Mammary microvascular endothelial cell (primary cell): ENCODE measurements around the gene RNF112. TPM values are rescaled to one million over a fixed set of nuclear protein-coding genes. Genes with fewer than 3 reads are reported as not detected.

Experiments
- total RNA-seq: library from RNA; depleted of rRNA; stranded (reverse); fragments of >200 nt; gene quantifications from 2 replicates; pipeline ENCODE4 v1.2.3, GENCODE V29; 2015

Gene RNF112, protein sequence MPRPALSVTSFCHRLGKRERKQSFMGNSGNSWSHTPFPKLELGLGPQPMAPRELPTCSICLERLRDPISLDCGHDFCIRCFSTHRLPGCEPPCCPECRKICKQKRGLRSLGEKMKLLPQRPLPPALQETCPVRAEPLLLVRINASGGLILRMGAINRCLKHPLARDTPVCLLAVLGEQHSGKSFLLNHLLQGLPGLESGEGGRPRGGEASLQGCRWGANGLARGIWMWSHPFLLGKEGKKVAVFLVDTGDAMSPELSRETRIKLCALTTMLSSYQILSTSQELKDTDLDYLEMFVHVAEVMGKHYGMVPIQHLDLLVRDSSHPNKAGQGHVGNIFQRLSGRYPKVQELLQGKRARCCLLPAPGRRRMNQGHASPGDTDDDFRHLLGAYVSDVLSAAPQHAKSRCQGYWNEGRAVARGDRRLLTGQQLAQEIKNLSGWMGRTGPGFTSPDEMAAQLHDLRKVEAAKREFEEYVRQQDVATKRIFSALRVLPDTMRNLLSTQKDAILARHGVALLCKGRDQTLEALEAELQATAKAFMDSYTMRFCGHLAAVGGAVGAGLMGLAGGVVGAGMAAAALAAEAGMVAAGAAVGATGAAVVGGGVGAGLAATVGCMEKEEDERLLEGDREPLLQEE
- total RNA-seq = 0.10 TPM in 1 of 2 replicates, not detected in the other

DNA sequence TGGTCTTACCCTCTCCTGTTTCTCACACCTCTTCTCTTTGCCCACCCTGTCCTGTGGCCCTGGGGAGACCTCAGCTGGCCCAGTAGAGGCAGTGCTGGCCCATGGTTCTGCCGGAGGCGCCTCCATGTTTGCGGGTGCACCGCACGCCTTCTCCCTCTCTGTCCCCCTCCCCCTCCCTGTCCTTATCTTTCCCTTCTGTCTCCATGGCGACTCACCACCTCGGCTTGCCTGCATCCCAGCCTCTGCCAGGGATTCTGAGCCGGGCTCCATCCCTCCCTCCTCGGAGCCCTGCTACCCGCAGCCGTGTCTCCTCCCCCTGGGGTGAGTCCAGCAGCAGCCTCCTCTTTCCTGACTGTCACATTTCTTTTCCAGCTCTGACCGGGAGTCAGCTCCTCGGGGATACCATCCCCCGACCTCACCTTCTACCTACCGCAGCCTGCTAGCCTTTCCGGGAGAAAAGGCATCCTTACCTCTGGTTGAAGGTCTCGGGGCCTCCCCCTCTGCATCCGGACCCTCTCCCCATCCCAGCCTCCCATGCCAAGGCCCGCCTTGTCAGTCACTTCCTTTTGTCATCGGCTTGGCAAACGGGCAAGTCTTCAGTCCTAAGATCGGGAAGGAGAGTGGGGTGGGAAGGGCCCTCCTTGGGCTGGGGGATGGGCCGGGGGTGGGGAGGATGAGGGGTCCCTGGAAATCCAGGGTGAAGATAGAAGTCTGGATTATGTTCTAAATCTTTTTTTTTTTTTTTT lies at the start of gene RNF112:
Gene RNF112 (plus strand): TSS at position 358 of the 746 bp plus-strand sequence. CDS start 177 bp downstream, at position 535.

DNA sequence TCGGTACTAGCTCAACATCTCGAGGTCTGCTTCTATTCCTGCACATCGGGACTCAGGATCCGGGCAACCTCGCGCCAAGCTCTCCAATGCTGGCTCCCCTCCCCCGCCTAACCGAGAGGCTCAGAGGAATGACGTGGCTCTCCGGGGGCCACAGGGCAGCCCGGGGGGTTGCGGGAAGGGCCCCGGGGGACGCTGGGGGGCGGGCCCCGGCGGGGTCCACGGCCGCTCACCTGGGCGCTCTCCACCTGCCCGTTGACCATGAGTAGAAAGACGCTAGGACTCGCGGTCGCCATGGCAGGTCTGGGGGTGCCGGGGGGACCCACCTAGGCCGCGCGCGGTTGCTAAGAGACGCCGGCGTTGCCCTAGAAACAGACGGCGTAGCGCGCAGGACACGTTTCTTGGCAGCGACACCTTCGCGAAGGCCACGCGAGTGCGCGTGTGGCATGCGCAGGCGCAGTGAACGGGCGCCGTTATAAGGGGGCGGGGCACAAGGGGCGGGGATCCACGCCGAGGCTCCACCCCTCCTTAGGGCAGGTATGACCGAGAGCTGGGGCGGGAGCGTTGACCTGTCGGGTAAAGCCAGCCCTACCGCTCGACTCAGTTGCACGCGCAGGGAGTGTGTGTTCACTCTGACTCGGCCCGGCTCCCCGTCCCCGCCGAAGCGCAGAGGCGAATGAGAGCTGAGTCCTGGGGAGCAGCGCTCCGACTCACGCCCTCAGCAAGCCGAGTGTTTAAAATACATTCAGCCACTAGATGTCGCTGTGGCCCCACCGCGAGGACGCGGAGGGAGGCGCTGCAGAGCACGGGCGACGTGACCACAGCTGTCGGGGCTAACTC lies 48.5 kb upstream of the RNF112 start, which contains the start of gene B9D1:
Gene B9D1 (minus strand): TSS at position 447 of the 837 bp plus-strand sequence. CDS start 154 bp downstream, at position 293.

DNA sequence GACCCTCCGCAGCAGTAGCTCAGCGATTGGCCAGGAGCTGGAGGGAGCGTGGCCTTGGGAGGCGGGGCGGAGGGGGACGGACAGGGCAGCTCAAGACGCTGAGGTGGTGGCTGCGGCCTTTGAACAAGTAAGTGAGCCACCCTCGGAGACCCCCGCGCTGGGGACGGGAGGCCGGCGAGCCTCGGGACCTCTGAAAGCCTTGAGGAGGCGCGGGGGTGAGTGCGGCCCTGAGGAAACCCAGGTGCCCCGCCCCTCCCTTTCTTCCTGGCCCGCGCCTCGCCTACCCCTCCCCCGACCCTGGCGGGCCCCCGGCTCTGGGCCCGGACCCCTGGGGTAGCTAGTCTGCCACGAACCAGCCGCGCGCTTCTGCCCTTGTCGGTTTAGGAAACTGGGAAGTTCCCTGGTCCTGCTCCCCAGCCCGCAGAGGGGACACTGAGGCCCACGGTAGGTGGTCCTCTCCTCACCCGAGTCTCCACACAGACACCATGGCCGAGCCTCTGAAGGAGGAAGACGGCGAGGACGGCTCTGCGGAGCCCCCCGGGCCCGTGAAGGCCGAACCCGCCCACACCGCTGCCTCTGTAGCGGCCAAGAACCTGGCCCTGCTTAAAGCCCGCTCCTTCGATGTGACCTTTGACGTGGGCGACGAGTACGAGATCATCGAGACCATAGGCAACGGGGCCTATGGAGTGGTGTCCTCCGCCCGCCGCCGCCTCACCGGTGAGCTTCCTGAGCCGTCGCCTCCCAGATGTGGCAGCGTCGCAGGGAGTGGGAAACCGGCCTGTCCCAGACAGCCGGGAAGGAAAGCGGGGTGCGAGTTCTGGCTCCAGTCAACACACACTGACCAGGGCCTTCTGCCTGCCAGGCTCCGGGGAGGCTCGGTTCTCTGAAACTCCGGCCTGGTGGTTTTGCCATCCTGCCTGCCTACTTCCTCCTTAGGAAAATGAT lies 32.3 kb upstream of the RNF112 start, which contains the start of gene MAPK7:
Gene MAPK7 (plus strand): TSS at position 83 of the 945 bp plus-strand sequence. CDS start 403 bp downstream, at position 486.

DNA sequence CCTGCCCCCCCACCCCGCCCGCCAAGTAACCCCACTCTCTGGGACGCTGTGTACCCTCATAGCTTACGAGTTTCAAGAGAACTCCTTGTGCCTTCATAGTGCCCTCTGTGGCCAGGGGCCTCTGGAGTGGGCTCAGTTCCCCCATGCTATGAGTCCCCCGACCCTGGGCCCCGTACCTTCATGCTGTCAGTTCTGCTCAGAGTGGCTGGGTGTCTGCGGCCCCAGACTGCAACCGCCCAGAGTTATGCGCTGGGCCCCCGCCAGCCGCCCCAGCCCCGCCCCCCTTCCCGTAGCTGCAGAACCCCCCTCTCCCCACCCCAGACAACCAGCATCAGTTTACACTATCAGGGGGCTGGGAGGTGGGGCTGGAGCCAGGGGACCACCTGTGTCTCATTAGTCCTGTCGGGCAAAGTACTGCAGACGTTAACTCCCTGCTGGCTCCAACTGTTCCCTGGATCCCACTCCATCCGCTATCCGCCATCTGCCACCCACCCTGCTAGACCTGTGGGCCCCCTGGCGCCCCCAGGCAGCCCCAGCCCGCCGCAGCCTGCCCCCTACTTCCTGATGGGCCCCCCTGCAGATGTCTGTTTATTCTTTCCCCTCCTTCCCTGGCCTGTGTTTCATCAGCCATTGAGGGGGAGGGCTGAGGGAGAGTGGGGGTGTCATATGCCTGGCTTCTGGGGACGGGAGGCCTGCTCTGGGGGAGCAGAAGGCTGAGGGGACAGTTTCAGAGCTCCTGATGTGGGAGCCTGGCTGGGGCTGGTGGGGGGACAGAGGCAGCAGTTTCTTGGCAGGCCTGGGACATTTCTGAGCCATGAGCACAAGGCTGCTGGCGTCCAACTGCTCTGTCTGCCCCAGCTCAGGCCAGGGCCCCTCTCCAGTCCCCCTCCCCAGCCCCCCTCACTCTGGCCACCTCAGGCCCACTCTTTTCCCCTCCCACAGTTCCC lies 23.8 kb upstream of the RNF112 start, which contains the start of gene MFAP4:
Gene MFAP4 (minus strand): TSS at position 217 of the 947 bp plus-strand sequence. CDS start 35 bp downstream, at position 182.

Other genes starting within 250 kb of the RNF112 start
- 20.2 and 26.1 TPM in 2 replicates for gene EPN2, start 173.9 kb upstream of the RNF112 start, total RNA-seq
- gene B9D1, start 48.5 kb upstream of the RNF112 start, total RNA-seq = 20.1 and 20.8 TPM in 2 replicates
- 16.7 and 17.5 TPM in 2 replicates for gene MAPK7, start 32.7 kb upstream of the RNF112 start, total RNA-seq
- gene MFAP4, start 24.0 kb upstream of the RNF112 start, total RNA-seq = not detected in 2 replicates
- gene SLC47A1, start 122.6 kb downstream of the RNF112 start, total RNA-seq = 1.6 and 2.2 TPM in 2 replicates
- gene ALDH3A2, start 237.5 kb downstream of the RNF112 start, total RNA-seq = 41.7 and 47.3 TPM in 2 replicates